HepG2 (cell line): ENCODE results near the gene IFI30. TPM values are rescaled to one million over a fixed set of nuclear protein-coding genes. Genes with fewer than 3 reads are reported as not detected.

ENCODE experiments used
- ESRRA ChIP-seq: sonication (generic); formaldehyde crosslinking; IDR thresholded peaks from 2 replicates; pipeline ENCODE4 v1.5.1; 2020; ENCODE audit warnings: mild to moderate bottlenecking, low read depth, missing genetic modification reagents
- GABPB1 ChIP-seq: IDR thresholded peaks from 2 replicates; pipeline ENCODE4 v1.6.1; 2016; ENCODE audit warnings: mild to moderate bottlenecking, missing genetic modification reagents, moderate library complexity, missing compliant biosample characterization
- IKZF1 ChIP-seq: fragments of 450-650 bp; IDR thresholded peaks from 2 replicates; pipeline ENCODE4 v1.7.1; 2016
- MED1 ChIP-seq: sonication (generic); formaldehyde crosslinking; IDR thresholded peaks from 2 replicates; pipeline ENCODE4 v1.4.0; 2020; ENCODE audit warnings: missing genetic modification reagents
- MEIS2 ChIP-seq: sonication (generic); formaldehyde crosslinking; IDR thresholded peaks from 2 replicates; pipeline ENCODE4 v1.9.0; 2021; ENCODE audit warnings: mild to moderate bottlenecking, missing genetic modification reagents
- NBN ChIP-seq: fragments of 450-650 bp; conservative IDR thresholded peaks from 2 replicates; pipeline ENCODE4 v1.6.1; 2017
- PHF8 ChIP-seq: sonication (generic); formaldehyde crosslinking; IDR thresholded peaks from 2 replicates; pipeline ENCODE4 v1.5.0; 2020; ENCODE audit warnings: missing genetic modification reagents
- SAFB2 ChIP-seq: sonication (generic); formaldehyde crosslinking; IDR thresholded peaks from 2 replicates; pipeline ENCODE4 v1.5.1; 2020; ENCODE audit warnings: missing genetic modification reagents, low read depth, mild to moderate bottlenecking, borderline replicate concordance
- SAP130 ChIP-seq: IDR thresholded peaks from 2 replicates; pipeline ENCODE4 v1.6.1; 2016; ENCODE audit warnings: low read depth
- SPEN ChIP-seq: sonication (generic); formaldehyde crosslinking; IDR thresholded peaks from 2 replicates; pipeline ENCODE4 v1.5.1; 2020; ENCODE audit warnings: low read depth, mild to moderate bottlenecking, missing genetic modification reagents
- TMF1 ChIP-seq: sonication (generic); formaldehyde crosslinking; IDR thresholded peaks from 2 replicates; pipeline ENCODE4 v1.8.1; 2022; ENCODE audit warnings: low read depth, missing genetic modification reagents
- ZFX ChIP-seq: sonication (generic); formaldehyde crosslinking; IDR thresholded peaks from 2 replicates; pipeline ENCODE4 v1.4.0; 2020; ENCODE audit warnings: mild to moderate bottlenecking, low read depth, missing genetic modification reagents, moderate library complexity
- ZFY ChIP-seq: sonication (generic); formaldehyde crosslinking; IDR thresholded peaks from 2 replicates; pipeline ENCODE4 v1.4.0; 2020; ENCODE audit warnings: missing genetic modification reagents
- ZNF572 ChIP-seq: sonication (generic); formaldehyde crosslinking; IDR thresholded peaks from 2 replicates; pipeline ENCODE4 v1.5.1; 2020; ENCODE audit warnings: mild to moderate bottlenecking, missing genetic modification reagents
- ZNF777 ChIP-seq: sonication (generic); formaldehyde crosslinking; IDR thresholded peaks from 2 replicates; pipeline ENCODE4 v1.4.0; 2020; ENCODE audit warnings: missing genetic modification reagents
- polyA plus RNA-seq, 8 experiments: library from polyadenylated mRNA; depleted of rRNA in 3 of 8; stranded (reverse) in 7 of 8; unstranded in 1 of 8; fragments of >200 nt; fragmentation: Illumina TruSeq in 4 of 8; extraction: Trizol in 4 of 8; gene quantifications; 2 replicates each; pipeline versions ENCODE4 v1.2.1 to v1.2.3, GENCODE V29; 2011 to 2016; ENCODE audit warnings: low read depth in 4 of 8, missing spikeins in 1 of 8, mixed read lengths in 1 of 8; ENCODE audit not compliant: insufficient read depth in 1 of 8
- total RNA-seq, 5 experiments: library from RNA; depleted of rRNA; stranded (reverse); fragments of >200 nt; fragmentation: Illumina TruSeq; extraction: Trizol; gene quantifications; 2 replicates each; pipeline ENCODE4 v1.2.3, GENCODE V29; 2016; ENCODE audit warnings: low read depth in 1 of 5
- TF ChIP-seq, protein P1 (sequence below): sonication (generic); IDR thresholded peaks from 2 replicates; pipeline ENCODE4 v1.6.1; 2016; ENCODE audit warnings: low read depth, borderline replicate concordance
- TF ChIP-seq, protein P2 (sequence below): sonication (generic); formaldehyde crosslinking; IDR thresholded peaks from 2 replicates; pipeline ENCODE4 v1.4.0; 2020; ENCODE audit warnings: missing genetic modification reagents
- TF ChIP-seq, protein P3 (sequence below): sonication (generic); formaldehyde crosslinking; IDR thresholded peaks from 2 replicates; pipeline ENCODE4 v1.4.0; 2020; ENCODE audit warnings: missing genetic modification reagents
- TF ChIP-seq, protein P4 (sequence below), 2 experiments: sonication (generic) in 1 of 2; formaldehyde crosslinking in 1 of 2; IDR thresholded peaks; 2 replicates each; pipeline versions ENCODE4 v1.4.0 to v1.6.1; 2016 to 2020; ENCODE audit warnings: borderline replicate concordance in 1 of 2, low read depth in 1 of 2, mild to moderate bottlenecking in 1 of 2, missing genetic modification reagents in 1 of 2

Gene IFI30
- total and polyA plus RNA-seq, 2 of the 13 experiments (the other 11 are each of a cell fraction or from before 2014, with no cell fraction given): 25.0 to 79.4 TPM

DNA sequence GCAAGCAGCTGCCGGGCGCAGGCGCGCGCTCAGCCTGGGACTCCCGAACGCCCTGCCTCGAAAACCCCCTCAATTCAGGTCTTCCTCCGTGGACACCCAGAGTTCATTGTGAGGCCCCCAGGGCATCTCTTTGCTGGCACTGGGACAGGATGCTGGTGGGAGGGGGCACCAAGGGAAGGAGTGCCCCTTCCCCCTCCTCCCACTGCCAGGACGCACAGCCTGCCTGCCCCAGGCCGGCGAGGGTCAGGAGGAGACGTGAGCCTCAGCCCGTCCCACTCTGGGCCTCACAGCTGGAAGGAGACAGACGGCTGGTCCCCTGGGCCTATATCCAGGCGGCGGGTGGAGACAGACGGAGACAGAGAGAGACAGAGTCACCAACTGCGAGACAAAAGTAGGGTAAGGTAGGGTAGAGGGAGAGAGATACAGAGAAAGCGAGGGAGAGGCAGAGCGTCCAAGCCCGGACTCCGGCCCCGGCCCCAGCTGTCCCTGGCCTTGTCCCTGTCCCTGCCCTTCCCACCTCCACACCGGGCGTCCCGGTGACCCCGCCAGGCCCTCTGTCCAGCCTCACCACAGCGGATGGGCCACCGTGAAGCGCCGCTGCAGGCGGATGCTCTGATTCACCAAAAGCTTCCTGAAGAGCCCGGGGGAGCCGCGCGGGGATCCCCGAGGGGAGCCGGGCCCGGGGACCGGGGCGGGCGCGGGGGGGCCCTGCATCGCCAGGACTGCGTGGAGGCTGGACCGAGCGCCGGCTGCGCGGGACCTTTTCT, 52.3 kb downstream of the IFI30 start, which contains the start of gene PDE4C (continued):
- TF ChIP-seq, protein P1, sequence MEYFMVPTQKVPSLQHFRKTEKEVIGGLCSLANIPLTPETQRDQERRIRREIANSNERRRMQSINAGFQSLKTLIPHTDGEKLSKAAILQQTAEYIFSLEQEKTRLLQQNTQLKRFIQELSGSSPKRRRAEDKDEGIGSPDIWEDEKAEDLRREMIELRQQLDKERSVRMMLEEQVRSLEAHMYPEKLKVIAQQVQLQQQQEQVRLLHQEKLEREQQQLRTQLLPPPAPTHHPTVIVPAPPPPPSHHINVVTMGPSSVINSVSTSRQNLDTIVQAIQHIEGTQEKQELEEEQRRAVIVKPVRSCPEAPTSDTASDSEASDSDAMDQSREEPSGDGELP: peak; percentile 60
- TF ChIP-seq IKZF1 (no peak), ZFX (peak; percentile 78), NBN (no peak), ZNF777 (CRISPR knock-in tag) (peak; percentile 79), ZFY (CRISPR knock-in tag) (peak; percentile 68), GABPB1 (CRISPR knock-in tag) (peak; percentile 43; the same call in 1 of the 2 replicates), SAFB2 (CRISPR knock-in tag) (no peak), MEIS2 (CRISPR knock-in tag) (peak; percentile 35; the same call in 1 of the 2 replicates), SPEN (CRISPR knock-in tag) (peak; percentile 39; the same call in 1 of the 2 replicates), SAP130 (peak; percentile 40), TMF1 (CRISPR knock-in tag) (no peak), ESRRA (peak; percentile 62), MED1 (peak; percentile 42; the same call in 1 of the 2 replicates), ZNF572 (CRISPR knock-in tag) (0 out of 2 replicates have a peak, but pooled peaks have one; percentile 67), PHF8 (peak; percentile 13; the same call in 1 of the 2 replicates)
- TF ChIP-seq, protein P2, sequence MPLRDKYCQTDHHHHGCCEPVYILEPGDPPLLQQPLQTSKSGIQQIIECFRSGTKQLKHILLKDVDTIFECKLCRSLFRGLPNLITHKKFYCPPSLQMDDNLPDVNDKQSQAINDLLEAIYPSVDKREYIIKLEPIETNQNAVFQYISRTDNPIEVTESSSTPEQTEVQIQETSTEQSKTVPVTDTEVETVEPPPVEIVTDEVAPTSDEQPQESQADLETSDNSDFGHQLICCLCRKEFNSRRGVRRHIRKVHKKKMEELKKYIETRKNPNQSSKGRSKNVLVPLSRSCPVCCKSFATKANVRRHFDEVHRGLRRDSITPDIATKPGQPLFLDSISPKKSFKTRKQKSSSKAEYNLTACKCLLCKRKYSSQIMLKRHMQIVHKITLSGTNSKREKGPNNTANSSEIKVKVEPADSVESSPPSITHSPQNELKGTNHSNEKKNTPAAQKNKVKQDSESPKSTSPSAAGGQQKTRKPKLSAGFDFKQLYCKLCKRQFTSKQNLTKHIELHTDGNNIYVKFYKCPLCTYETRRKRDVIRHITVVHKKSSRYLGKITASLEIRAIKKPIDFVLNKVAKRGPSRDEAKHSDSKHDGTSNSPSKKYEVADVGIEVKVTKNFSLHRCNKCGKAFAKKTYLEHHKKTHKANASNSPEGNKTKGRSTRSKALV: 0 out of 2 replicates have a peak, but pooled peaks have one; percentile 54
- TF ChIP-seq, protein P3, sequence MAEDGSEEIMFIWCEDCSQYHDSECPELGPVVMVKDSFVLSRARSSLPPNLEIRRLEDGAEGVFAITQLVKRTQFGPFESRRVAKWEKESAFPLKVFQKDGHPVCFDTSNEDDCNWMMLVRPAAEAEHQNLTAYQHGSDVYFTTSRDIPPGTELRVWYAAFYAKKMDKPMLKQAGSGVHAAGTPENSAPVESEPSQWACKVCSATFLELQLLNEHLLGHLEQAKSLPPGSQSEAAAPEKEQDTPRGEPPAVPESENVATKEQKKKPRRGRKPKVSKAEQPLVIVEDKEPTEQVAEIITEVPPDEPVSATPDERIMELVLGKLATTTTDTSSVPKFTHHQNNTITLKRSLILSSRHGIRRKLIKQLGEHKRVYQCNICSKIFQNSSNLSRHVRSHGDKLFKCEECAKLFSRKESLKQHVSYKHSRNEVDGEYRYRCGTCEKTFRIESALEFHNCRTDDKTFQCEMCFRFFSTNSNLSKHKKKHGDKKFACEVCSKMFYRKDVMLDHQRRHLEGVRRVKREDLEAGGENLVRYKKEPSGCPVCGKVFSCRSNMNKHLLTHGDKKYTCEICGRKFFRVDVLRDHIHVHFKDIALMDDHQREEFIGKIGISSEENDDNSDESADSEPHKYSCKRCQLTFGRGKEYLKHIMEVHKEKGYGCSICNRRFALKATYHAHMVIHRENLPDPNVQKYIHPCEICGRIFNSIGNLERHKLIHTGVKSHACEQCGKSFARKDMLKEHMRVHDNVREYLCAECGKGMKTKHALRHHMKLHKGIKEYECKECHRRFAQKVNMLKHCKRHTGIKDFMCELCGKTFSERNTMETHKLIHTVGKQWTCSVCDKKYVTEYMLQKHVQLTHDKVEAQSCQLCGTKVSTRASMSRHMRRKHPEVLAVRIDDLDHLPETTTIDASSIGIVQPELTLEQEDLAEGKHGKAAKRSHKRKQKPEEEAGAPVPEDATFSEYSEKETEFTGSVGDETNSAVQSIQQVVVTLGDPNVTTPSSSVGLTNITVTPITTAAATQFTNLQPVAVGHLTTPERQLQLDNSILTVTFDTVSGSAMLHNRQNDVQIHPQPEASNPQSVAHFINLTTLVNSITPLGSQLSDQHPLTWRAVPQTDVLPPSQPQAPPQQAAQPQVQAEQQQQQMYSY (CRISPR knock-in tag): 0 out of 2 replicates have a peak, but pooled peaks have one; percentile 64
- TF ChIP-seq, protein P4, sequence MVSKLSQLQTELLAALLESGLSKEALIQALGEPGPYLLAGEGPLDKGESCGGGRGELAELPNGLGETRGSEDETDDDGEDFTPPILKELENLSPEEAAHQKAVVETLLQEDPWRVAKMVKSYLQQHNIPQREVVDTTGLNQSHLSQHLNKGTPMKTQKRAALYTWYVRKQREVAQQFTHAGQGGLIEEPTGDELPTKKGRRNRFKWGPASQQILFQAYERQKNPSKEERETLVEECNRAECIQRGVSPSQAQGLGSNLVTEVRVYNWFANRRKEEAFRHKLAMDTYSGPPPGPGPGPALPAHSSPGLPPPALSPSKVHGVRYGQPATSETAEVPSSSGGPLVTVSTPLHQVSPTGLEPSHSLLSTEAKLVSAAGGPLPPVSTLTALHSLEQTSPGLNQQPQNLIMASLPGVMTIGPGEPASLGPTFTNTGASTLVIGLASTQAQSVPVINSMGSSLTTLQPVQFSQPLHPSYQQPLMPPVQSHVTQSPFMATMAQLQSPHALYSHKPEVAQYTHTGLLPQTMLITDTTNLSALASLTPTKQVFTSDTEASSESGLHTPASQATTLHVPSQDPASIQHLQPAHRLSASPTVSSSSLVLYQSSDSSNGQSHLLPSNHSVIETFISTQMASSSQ (IDR thresholded peaks at IDR 0.05; ENCODE audit: low read depth): no peak
- TF ChIP-seq, protein P4 (CRISPR knock-in tag; IDR thresholded peaks at IDR 0.05; ENCODE audit: borderline replicate concordance): no peak
